ENCODE results near the gene DTHD1.

DTHD1 gene

DNA sequence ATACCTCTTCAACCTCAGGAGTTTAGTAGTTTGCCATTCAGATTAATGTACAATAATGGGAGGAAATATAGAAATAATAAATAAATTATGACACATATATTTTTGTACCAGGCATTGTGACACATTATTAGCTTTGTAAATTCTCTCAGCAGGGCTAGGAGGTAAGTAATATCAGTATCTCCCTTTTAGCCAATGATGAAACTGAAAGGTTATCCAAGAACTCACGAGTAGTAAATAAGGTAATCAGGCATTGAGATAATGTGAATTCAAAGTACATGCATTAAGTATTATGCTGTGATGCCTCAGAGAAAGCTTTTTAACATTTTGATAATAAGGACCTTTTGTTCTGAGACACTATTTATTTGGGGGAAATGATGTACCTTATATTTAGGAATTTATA is 31.8 kb upstream of the DTHD1 start:
- Histone ChIP-seq H3K4me3 (ENCODE audit: low read depth, low read length) (no peak overlapping the region), H3K9ac (ENCODE audit: low read depth, low read length) (no peak overlapping the region), H3K9me3 (ENCODE audit: control insufficient read depth, insufficient read depth, low read length) (no peaks in the 10 kb centered on the region), H3K27ac (ENCODE audit: low read depth, low read length) (no peak overlapping the region), H3K4me1 (ENCODE audit: control insufficient read depth, insufficient read depth, low read length) (no peaks in the 10 kb centered on the region), H3K36me3 (ENCODE audit: control insufficient read depth, insufficient read depth, low read length) (no peaks in the 10 kb centered on the region), H3K27me3 (ENCODE audit: control insufficient read depth, insufficient read depth, low read length) (peaks cover 6% of the 10 kb centered on the region; the same call in 1 of the 2 replicates)

DNA sequence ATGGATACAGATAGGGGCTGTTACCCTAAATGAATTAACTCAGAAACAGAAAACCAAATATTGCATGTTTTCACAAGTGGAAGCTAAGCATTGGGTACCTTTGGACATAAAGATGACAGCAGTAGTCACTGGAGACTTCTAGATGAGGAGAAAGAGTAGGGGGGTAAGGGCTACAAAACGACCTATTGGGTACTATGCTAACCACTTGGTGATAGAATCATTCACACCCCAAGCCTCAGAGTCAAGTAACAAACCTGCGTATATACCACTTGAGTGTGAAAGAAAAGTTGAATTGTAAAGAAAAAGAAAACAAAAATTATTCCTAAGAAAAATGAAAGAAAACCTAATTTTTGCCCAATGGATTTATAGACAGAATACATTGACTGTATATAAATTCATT is 29.4 kb upstream of the DTHD1 start:
- H3K4me3 ChIP-seq (ENCODE audit: low read depth, low read length) = no peak overlapping the region
- H3K27me3 ChIP-seq (ENCODE audit: control insufficient read depth, insufficient read depth, low read length) = no peaks in the 10 kb centered on the region
- no peaks in the 10 kb centered on the region for H3K9me3 ChIP-seq (ENCODE audit: control insufficient read depth, insufficient read depth, low read length)
- 0 out of 2 replicates have a peak, but pooled peaks cover 3% of the 10 kb centered on the region for H3K4me1 ChIP-seq (ENCODE audit: control insufficient read depth, insufficient read depth, low read length)
- no peaks in the 10 kb centered on the region for H3K36me3 ChIP-seq (ENCODE audit: control insufficient read depth, insufficient read depth, low read length)
- no peak overlapping the region for H3K9ac ChIP-seq (ENCODE audit: low read depth, low read length)
- no peak overlapping the region for H3K27ac ChIP-seq (ENCODE audit: low read depth, low read length)

DNA sequence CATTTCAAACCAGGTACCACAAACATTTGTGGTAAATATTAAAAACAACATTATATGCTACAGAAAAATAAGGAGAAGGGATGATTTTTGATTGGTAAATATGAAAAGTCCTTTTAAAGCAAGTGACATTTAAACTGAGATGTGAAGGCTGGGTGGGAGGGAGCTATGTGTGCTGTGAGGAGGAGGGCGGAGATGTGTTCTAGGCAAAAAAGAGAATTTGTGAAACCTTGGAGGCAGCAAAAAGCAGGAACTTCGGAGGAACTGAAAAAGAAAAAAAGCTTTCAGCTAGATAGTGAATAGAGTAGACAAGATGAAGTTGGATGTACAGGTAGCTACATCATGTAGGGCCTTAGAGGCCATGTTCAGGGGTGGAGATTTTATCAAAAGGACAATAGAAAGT is 27.0 kb upstream of the DTHD1 start:
- H3K27me3 ChIP-seq (ENCODE audit: control insufficient read depth, insufficient read depth, low read length) = no peaks in the 10 kb centered on the region
- H3K9me3 ChIP-seq (ENCODE audit: control insufficient read depth, insufficient read depth, low read length) = no peaks in the 10 kb centered on the region
- H3K9ac ChIP-seq (ENCODE audit: low read depth, low read length) = no peak overlapping the region
- H3K27ac ChIP-seq (ENCODE audit: low read depth, low read length) = no peak overlapping the region
- no peaks in the 10 kb centered on the region for H3K36me3 ChIP-seq (ENCODE audit: control insufficient read depth, insufficient read depth, low read length)
- no peak overlapping the region for H3K4me3 ChIP-seq (ENCODE audit: low read depth, low read length)
- 0 out of 2 replicates have a peak, but pooled peaks cover 3% of the 10 kb centered on the region for H3K4me1 ChIP-seq (ENCODE audit: control insufficient read depth, insufficient read depth, low read length)

DNA sequence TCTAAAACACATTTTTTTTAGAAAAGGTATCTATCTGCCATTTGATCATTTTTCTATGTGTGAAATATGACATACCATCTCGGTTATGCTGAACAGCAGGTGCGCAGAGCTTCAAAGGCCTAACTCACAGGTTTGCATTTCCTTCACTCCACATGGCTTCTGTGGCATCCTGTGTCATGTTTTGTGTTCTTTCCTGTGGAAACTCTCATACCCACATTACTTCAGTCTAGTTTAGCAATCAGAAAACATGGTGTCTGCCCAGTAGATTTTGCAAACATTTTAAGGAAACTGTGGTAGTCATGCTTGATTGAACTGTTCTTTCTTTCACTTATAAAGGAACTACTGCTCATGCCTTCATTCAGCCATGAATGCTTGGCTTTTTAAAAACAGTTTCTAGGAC is 25.8 kb upstream of the DTHD1 start:
- no peak overlapping the region for H3K27ac ChIP-seq (ENCODE audit: low read depth, low read length)
- H3K36me3 ChIP-seq (ENCODE audit: control insufficient read depth, insufficient read depth, low read length) = no peaks in the 10 kb centered on the region
- no peak overlapping the region for H3K9ac ChIP-seq (ENCODE audit: low read depth, low read length)
- 0 out of 2 replicates have a peak, but pooled peaks cover 3% of the 10 kb centered on the region for H3K4me1 ChIP-seq (ENCODE audit: control insufficient read depth, insufficient read depth, low read length)
- no peak overlapping the region for H3K4me3 ChIP-seq (ENCODE audit: low read depth, low read length)
- H3K9me3 ChIP-seq (ENCODE audit: control insufficient read depth, insufficient read depth, low read length) = no peaks in the 10 kb centered on the region
- no peaks in the 10 kb centered on the region for H3K27me3 ChIP-seq (ENCODE audit: control insufficient read depth, insufficient read depth, low read length)

GRCh38 chr4:36256398-36256891 is 25.0 kb upstream of the DTHD1 start:
- H3K4me1 ChIP-seq (ENCODE audit: control insufficient read depth, insufficient read depth, low read length) = 0 out of 2 replicates have a peak, but pooled peaks cover 3% of the 10 kb centered on the region
- H3K36me3 ChIP-seq (ENCODE audit: control insufficient read depth, insufficient read depth, low read length) = no peaks in the 10 kb centered on the region
- no peak overlapping the region for H3K9ac ChIP-seq (ENCODE audit: low read depth, low read length)
- no peak overlapping the region for H3K4me3 ChIP-seq (ENCODE audit: low read depth, low read length)
- H3K27ac ChIP-seq (ENCODE audit: low read depth, low read length) = no peak overlapping the region
- no peaks in the 10 kb centered on the region for H3K27me3 ChIP-seq (ENCODE audit: control insufficient read depth, insufficient read depth, low read length)
- H3K9me3 ChIP-seq (ENCODE audit: control insufficient read depth, insufficient read depth, low read length) = no peaks in the 10 kb centered on the region

- Histone ChIP-seq H3K4me3 (ENCODE audit: low read depth, low read length) (no peak overlapping the region), H3K36me3 (ENCODE audit: control insufficient read depth, insufficient read depth, low read length) (no peaks in the 10 kb centered on the region), H3K27me3 (ENCODE audit: control insufficient read depth, insufficient read depth, low read length) (no peaks in the 10 kb centered on the region), H3K27ac (ENCODE audit: low read depth, low read length) (no peak overlapping the region), H3K9me3 (ENCODE audit: control insufficient read depth, insufficient read depth, low read length) (no peaks in the 10 kb centered on the region), H3K9ac (ENCODE audit: low read depth, low read length) (no peak overlapping the region), H3K4me1 (ENCODE audit: control insufficient read depth, insufficient read depth, low read length) (peaks cover 17% of the 10 kb centered on the region)
These were observed 20.7 kb upstream of the DTHD1 start for GRCh38 chr4:36260731-36261130.

GRCh38 chr4:36264207-36264826 is 17.1 kb upstream of the DTHD1 start:
- Histone ChIP-seq H3K9me3 (ENCODE audit: control insufficient read depth, insufficient read depth, low read length) (no peaks in the 10 kb centered on the region), H3K27ac (ENCODE audit: low read depth, low read length) (peak overlapping the region; percentile 62), H3K4me3 (ENCODE audit: low read depth, low read length) (peak overlapping the region; percentile 37), H3K4me1 (ENCODE audit: control insufficient read depth, insufficient read depth, low read length) (peaks cover 14% of the 10 kb centered on the region), H3K27me3 (ENCODE audit: control insufficient read depth, insufficient read depth, low read length) (no peaks in the 10 kb centered on the region), H3K36me3 (ENCODE audit: control insufficient read depth, insufficient read depth, low read length) (no peaks in the 10 kb centered on the region), H3K9ac (ENCODE audit: low read depth, low read length) (no peak overlapping the region)

DNA sequence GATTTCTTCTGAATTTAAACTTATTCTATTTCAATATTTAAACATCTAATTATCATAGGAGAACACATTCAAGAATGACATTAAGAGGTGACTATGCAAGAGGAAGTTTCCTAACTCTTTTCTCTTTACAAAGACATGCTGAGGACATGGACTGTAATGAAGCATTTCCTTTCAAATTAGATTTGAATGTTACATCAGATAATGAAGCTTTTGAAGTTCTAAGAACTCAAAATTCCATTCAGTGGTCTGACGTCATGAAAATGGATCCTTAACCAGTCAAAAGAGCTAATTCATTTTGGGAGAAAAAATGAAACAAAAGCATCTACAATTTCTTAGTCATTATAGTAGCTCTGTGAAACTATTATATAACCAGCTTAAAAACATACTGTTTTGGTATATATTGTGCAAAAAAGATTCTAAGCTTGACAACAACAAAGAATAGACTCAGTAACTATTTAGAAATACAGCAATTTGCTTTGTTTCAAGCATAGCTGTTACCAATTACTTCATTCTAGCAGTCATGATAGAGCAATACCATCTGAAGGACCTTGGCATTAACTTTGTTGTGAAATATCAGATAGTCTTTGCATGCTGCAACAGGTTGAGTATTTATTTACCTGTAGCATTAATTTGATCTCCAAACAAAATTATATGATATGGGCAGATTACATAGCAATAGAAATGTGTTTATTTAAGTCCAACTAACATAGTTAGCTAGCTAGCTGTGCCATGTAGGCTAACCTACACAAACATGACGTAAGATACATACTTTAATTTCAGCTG is 13.7 kb upstream of the DTHD1 start:
- Histone ChIP-seq H3K27ac (ENCODE audit: low read depth, low read length) (no peak overlapping the region), H3K4me3 (ENCODE audit: low read depth, low read length) (no peak overlapping the region), H3K9ac (ENCODE audit: low read depth, low read length) (no peak overlapping the region), H3K9me3 (ENCODE audit: control insufficient read depth, insufficient read depth, low read length) (no peaks in the 10 kb centered on the region), H3K27me3 (ENCODE audit: control insufficient read depth, insufficient read depth, low read length) (no peaks in the 10 kb centered on the region), H3K36me3 (ENCODE audit: control insufficient read depth, insufficient read depth, low read length) (no peaks in the 10 kb centered on the region), H3K4me1 (ENCODE audit: control insufficient read depth, insufficient read depth, low read length) (peaks cover 14% of the 10 kb centered on the region)

- Histone ChIP-seq H3K9me3 (ENCODE audit: control insufficient read depth, insufficient read depth, low read length) (no peaks in the 10 kb centered on the region), H3K4me3 (ENCODE audit: low read depth, low read length) (no peak overlapping the region), H3K27me3 (ENCODE audit: control insufficient read depth, insufficient read depth, low read length) (no peaks in the 10 kb centered on the region), H3K9ac (ENCODE audit: low read depth, low read length) (no peak overlapping the region), H3K36me3 (ENCODE audit: control insufficient read depth, insufficient read depth, low read length) (no peaks in the 10 kb centered on the region), H3K27ac (ENCODE audit: low read depth, low read length) (no peak overlapping the region), H3K4me1 (ENCODE audit: control insufficient read depth, insufficient read depth, low read length) (peaks cover 13% of the 10 kb centered on the region)
These were observed 12.3 kb upstream of the DTHD1 start for GRCh38 chr4:36269101-36269500.

GRCh38 chr4:36269533-36270173 is 11.8 kb upstream of the DTHD1 start:
- H3K4me1 ChIP-seq (ENCODE audit: control insufficient read depth, insufficient read depth, low read length) = peaks cover 7% of the 10 kb centered on the region

DNA sequence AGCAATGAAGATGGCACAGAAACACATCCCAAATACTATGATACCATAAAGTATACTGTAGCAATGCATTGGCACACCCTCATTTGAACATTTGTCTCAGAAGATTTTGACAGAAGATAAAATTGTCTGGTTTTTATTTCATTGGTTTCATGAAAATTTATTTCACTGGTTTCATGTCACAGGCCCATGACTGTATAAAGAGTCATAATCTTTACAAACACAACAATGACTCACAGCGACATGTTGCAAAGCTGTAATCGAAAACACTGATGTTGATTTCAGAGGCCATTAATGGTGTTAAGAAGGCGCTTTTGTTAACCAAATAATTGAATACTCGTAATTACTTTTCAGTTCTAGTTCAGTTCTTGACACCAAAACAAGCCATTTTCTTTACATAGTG is 8.1 kb upstream of the DTHD1 start:
- 0 out of 2 replicates have a peak, but pooled peaks cover 3% of the 10 kb centered on the region for H3K4me1 ChIP-seq (ENCODE audit: control insufficient read depth, insufficient read depth, low read length)

More at GRCh38 chr4:36269533-36270173, 11.8 kb upstream of the DTHD1 start:
- Histone ChIP-seq H3K27me3 (ENCODE audit: control insufficient read depth, insufficient read depth, low read length) (no peaks in the 10 kb centered on the region), H3K36me3 (ENCODE audit: control insufficient read depth, insufficient read depth, low read length) (no peaks in the 10 kb centered on the region), H3K27ac (ENCODE audit: low read depth, low read length) (no peak overlapping the region), H3K9me3 (ENCODE audit: control insufficient read depth, insufficient read depth, low read length) (no peaks in the 10 kb centered on the region), H3K4me3 (ENCODE audit: low read depth, low read length) (no peak overlapping the region), H3K9ac (ENCODE audit: low read depth, low read length) (no peak overlapping the region)

More for the DNA sequence above, 8.1 kb upstream of the DTHD1 start:
- no peak overlapping the region for H3K27ac ChIP-seq (ENCODE audit: low read depth, low read length)
- no peak overlapping the region for H3K9ac ChIP-seq (ENCODE audit: low read depth, low read length)
- no peak overlapping the region for H3K4me3 ChIP-seq (ENCODE audit: low read depth, low read length)
- H3K9me3 ChIP-seq (ENCODE audit: control insufficient read depth, insufficient read depth, low read length) = no peaks in the 10 kb centered on the region
- no peaks in the 10 kb centered on the region for H3K36me3 ChIP-seq (ENCODE audit: control insufficient read depth, insufficient read depth, low read length)
- H3K27me3 ChIP-seq (ENCODE audit: control insufficient read depth, insufficient read depth, low read length) = no peaks in the 10 kb centered on the region
